NK-92 (cell line): ENCODE measurements around the gene FGD4.

Source experiments
- DNase-seq: peaks from one replicate; lab custom pipeline; 2025; ENCODE audit not compliant: unreplicated experiment; lab: John Stamatoyannopoulos, UW

The FGD4 gene

DNA sequence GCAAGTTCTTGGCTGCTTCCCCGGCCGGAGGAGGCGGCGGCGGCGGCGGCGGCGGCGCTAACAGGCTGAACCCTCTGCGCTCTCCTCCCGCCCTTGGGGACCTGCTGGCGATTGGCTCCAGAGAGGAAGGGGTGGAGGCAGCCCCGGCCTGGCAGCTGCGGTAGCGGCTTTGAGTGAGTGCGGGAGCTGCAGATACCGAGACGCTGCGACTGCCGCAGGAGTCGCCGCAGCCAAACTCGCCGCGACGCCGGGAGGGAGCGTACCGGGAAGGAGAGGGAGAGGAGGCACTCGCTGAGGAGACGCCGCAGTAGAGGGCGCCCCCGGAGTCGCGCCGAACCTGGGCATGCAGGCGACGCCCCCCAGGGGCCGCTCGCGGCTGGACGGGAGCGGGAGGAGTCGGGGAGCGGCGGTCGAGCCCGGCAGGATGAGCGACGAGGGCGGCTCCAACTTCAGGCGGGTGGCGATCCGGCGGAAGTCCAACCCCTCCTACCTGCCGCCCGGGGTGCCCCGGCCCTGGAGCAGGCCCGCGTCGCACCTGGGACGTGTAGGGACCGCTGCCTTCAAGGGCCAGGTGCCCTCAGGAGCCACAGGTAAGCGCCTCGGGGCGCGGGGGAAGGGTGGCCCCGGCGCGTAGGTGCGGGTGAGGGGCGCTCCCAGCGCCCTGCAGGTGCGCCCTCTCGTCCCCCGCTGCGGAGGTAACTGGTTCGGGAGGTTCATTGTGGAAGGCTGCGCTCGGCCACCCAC lies at the start of gene FGD4:
Gene FGD4 (plus strand): TSS at position 189 of the 744 bp plus-strand sequence.
- DNase-seq: no peak

GRCh38 chr12:32353540-32353939 lies 45.8 kb upstream of the FGD4 start:
- DNase-seq: no peak

DNA sequence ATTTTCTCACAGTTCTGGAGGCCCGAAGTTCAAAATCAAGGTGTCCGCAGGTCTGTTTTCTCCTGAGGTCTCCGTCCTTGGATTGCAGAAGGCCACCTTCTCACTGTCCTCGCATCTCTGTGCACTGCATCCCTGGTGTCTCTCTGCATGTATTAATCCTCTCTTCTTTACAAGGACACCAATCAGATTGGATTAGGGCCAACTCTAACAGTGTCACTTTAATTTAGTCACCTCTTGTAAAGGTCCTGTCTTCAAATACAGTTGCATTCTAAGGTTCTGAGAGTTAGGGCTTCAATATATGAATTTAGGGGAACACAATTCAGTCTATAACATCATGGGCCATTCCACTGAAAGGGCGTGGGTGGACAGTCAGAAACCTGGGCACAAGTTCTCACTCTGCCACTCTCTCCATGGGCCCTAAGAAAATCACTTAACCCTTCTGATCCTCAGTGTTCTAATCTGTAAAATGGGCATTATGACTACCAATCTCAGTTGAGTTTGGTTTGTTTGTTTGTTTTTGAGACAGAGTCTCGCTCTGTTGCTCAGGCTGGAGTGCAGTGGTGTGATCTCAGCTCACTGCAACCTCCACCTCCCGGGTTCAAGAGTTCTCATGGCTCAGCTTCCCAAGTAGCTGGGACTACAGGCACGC lies 41.6 kb upstream of the FGD4 start:
- no peak for DNase-seq

DNA sequence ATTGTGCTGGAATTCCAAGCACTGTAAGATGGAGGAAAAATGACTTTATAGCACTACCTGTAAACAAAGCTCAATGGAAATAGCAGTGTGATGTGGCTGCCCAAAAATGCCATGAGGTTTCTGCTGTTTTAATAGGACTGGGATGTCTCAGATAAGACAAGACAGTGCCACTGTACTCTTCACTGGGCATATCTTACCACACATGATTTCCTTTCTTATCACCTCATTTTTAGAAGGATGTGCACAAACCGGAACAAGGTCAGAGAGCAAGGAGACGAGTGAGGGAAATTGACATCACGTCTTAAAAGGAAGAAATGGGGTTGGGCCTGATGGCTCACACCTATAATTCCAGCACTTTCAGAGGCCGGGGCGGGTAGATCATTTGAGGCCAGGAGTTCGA lies 38.4 kb upstream of the FGD4 start:
- DNase-seq: no peak

DNA sequence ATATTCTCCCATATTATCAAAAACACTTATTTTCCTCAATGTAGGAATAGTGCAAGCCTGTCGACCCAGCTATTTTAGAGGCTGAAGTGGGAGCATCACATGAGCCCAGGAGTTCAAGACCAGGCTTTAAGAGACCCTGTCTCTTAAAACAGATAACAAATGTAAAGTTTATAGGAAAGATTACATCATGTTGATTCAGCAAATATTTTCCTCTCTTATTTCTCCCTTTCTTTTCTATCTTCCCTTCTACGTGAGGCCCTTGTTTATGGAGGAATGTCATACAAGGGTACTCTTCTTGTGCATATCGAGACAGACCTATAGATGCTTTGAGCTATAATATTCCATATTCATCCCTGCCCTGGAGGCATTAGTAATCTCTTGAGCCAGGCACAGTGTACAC lies 36.5 kb upstream of the FGD4 start:
- DNase-seq: no peak

DNA sequence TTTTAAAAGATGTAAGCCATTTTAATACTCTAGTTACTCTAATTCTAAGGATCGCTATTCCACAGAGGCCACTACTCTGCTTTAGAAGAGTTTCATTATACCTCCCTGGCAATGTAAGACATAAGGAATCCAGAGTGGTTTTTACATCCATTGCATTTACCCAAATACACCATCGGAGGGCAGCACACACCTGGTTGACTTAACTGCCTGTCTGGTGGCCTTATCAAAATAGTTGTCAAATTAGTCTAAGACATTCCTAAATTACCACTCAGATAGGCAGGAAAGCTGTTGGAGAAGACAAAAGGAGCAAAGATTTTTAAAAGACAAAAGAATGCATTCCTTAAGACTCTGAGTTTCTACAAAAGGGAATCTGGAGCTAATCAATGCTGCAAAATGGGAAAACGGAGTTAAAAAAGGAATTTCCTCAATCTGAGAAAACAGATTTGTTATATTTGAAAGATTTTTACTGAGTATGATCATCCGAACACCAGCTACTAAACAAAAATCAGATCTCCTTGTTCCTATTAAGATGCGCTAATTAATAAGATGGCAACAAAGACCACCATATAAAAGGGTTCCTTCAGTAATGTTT lies 33.8 kb upstream of the FGD4 start:
- DNase-seq: no peak

- no peak for DNase-seq
Measured at GRCh38 chr12:32366714-32367113, 32.6 kb upstream of the FGD4 start.

- DNase-seq: no peak
Measured at GRCh38 chr12:32367381-32367780, 32.0 kb upstream of the FGD4 start.

- DNase-seq: no peak
Measured at GRCh38 chr12:32369202-32369601, 30.2 kb upstream of the FGD4 start.

GRCh38 chr12:32377344-32378055 lies 21.9 kb upstream of the FGD4 start:
- no peak for DNase-seq

GRCh38 chr12:32379213-32379612 lies 20.1 kb upstream of the FGD4 start:
- no peak for DNase-seq

DNA sequence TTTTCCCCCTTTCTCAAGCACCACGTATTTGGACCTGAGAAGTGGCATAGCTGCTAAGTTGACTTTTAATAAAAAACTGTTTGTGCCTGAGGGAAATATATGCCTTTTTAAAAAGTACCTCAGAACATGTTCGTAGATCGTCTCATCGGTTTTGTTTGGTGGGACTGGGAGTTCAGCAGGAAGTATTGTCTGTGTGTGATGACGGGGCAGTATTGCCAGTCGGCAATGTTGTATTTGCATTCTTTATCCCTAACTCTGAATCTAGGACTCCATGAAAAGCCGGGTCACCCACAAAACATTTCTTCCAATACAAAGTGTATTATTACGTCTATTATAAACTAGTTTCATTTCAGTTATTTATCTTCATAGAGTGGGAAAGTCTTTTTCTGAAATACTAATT lies 19.7 kb upstream of the FGD4 start:
- no peak for DNase-seq

DNA sequence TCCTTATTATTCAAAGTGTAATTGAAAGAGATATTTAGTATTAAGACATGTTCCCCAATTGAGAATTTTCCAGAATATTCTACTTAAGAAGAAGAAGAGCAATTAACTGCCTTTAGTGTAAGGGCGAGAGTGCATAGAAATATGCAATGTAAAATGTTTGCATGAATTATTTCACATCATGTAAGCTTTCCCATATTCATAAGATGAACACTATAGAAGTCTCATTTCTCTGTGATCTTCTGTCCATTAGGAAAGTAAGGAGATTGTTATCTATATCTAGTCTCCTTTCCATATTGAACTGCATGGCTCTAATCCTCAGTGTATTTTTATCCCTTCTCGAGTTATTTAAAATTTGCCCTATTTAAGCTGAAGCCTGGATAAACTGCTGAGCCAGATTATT lies 17.1 kb upstream of the FGD4 start:
- no peak for DNase-seq

- no peak for DNase-seq
Measured at GRCh38 chr12:32390572-32391219, 8.7 kb upstream of the FGD4 start.

DNA sequence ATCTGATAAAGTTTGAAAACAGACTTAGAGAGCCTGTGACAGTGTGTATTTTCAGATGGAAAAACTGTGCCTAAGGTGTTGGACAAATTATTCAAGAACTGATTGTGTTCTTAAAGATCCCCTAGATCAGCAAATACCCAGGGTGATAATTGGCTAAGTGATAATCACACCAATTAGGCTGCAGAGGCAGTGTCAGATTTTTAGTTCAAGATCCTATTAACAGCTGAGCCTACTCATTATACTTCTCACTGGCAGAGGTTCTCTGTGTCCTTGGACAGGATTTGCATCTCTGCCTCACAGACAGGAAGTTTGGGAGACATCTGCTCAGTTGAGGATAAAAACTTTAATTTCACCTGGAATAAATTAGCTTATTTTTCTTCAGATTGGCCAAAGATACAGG lies 4.3 kb upstream of the FGD4 start:
- DNase-seq: no peak

DNA sequence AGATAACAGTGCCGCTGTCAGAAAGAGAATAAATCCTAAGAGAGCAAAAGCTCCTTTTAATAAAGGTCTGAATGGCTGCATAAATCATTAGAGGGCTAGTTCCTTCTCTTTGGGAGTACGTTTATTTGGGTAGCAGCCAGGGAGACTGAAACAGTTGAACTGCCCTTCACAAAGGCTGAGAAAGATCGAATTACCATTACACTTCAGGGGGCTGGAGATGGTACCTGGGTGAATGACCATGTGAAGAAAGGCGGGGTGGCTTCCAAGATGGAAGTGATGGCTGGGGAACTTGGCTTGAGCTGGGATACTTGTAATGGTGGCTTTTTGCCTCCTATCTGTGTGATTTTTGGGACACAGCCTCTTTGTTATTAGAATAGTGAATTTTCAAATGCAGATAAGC lies 1.7 kb upstream of the FGD4 start:
- DNase-seq: no peak

GRCh38 chr12:32398181-32398580 lies 1.2 kb upstream of the FGD4 start:
- DNase-seq: no peak

DNA sequence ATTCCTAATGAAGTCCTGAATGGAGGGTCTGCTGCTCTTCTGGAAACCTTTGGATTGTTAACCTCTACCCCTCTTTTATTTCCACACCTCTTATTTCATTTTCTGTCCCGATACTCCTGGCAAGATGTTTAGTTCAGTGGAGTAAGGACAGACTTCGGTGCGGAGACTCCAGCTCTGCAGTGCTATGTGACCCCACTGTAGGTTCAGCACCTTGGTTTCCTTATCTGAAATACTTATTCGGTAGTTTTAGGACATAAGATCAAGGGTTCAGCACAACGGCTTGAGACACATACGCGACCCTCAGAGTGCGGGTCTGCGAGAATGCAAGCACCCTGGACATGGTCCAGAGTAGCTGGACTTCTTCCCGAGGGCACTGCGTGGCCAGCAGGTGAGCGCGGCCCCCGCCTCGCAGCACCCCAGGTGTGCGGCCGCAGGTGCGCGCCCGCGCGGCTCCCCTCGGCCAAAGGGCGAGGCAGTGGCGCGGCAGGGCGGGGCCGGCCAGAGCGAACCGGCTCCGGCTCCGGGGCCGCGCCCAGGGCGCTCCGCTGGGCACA lies 465 bp upstream of the FGD4 start:
- no peak for DNase-seq

DNA sequence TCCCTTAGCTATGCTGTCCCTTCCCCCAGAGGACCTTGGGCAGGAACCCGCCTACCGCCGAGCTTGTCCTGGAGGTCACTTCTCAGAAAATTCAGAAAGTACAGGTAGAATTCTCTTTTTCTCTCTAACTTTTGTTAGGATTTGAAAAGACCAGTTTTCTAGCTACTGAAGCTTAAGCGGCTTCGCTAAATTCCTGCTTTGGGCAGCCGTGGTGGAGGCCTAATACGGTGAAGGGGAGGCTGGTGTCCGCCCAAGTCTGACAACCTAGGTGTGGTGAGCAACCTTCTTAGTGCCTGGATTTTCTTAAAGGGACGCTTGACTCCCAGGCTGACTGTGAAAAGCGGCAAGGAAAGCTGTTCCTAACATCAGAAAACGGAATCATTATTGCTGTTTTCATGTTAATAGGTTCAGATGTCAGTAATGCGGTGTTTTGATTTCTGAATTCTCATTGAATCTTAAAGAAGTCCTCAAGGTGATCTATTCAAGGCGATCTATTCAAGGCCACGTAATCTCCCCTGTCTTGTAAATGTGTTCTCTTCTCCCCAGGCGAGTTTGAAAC lies 835 bp downstream of the FGD4 start:
- no peak for DNase-seq

DNA sequence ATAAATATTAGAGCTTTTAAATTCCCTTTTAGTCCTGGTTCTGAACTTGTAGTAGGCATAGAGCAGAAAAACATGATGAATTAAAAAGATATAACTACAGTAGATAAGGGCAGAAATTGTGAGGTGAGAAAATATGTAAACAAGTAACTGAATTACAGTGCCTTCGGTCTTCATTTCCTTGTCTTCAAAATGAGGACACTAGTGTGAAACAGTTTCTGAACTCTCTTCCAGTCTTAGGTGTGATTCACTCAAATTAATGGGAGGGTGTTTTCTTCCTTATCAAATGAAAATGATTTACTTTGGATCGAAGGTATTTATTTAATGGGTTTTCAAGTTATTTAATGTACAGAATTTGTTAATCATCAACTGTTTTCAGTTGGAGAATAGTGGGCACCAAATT lies 1.5 kb downstream of the FGD4 start:
- DNase-seq: no peak

GRCh38 chr12:32402170-32402569 lies 2.8 kb downstream of the FGD4 start:
- no peak for DNase-seq
